Measurements from ENCODE around the gene STAC3. TPM values are rescaled to one million over a fixed set of nuclear protein-coding genes. Genes with fewer than 3 reads are reported as not detected.

The STAC3 gene
- total RNA-seq, 1 donor from 2014 or later: 12.1 TPM

Small RNA genes lying within 50 kb of the gene (microRNA-seq; reads per million reads assigned to microRNA genes)
- gene MIR1228 (ENCODE audit: unreplicated experiment): 13.2 reads per million, percentile 53 among the genes with 10 or more reads in this experiment

Other genes starting within 250 kb of the STAC3 start
- 23.5 TPM for gene ZBTB39, start 244.6 kb downstream of the STAC3 start, total RNA-seq (ENCODE audit: unreplicated experiment)
- gene TAC3, start 234.7 kb downstream of the STAC3 start, total RNA-seq (ENCODE audit: unreplicated experiment): 0.74 TPM
- 0.64 TPM for gene MYO1A, start 201.1 kb downstream of the STAC3 start, total RNA-seq (ENCODE audit: unreplicated experiment)
- 11.5 TPM for gene NEMP1, start 172.4 kb downstream of the STAC3 start, total RNA-seq (ENCODE audit: unreplicated experiment)
- 20.0 TPM for gene NAB2, start 162.1 kb downstream of the STAC3 start, total RNA-seq (ENCODE audit: unreplicated experiment)
- 34.4 TPM for gene STAT6, start 139.8 kb downstream of the STAC3 start, total RNA-seq (ENCODE audit: unreplicated experiment)
- gene LRP1, start 122.7 kb downstream of the STAC3 start, total RNA-seq (ENCODE audit: unreplicated experiment): 125 TPM
- gene LRP1-AS, start 103.6 kb downstream of the STAC3 start, total RNA-seq (ENCODE audit: unreplicated experiment): not detected
- gene NXPH4, start 34.4 kb downstream of the STAC3 start, total RNA-seq (ENCODE audit: unreplicated experiment): 10.5 TPM
- 165 TPM for gene SHMT2, start 21.5 kb downstream of the STAC3 start, total RNA-seq (ENCODE audit: unreplicated experiment)
- 106 TPM for gene R3HDM2, start 179.9 kb upstream of the STAC3 start, total RNA-seq (ENCODE audit: unreplicated experiment)
- gene INHBC, start 183.6 kb upstream of the STAC3 start, total RNA-seq (ENCODE audit: unreplicated experiment): not detected
- gene INHBE, start 204.1 kb upstream of the STAC3 start, total RNA-seq (ENCODE audit: unreplicated experiment): 18.0 TPM
- 2.3 TPM for gene GLI1, start 208.6 kb upstream of the STAC3 start, total RNA-seq (ENCODE audit: unreplicated experiment)
- gene ARHGAP9, start 228.7 kb upstream of the STAC3 start, total RNA-seq (ENCODE audit: unreplicated experiment): 52.0 TPM
- 870 TPM for gene MARS1, start 236.9 kb upstream of the STAC3 start, total RNA-seq (ENCODE audit: unreplicated experiment)